GM18508 (cell line): ENCODE measurements around the gene UBA6.
"Not testable (repeated sequence)": the region's sequence is repeated elsewhere in the genome, so short reads cannot be mapped to it uniquely, and the experiment has no call there.

Experiments
- ATAC-seq: cut with Tn5 transposase; IDR thresholded peaks from one replicate; pipeline ENCODE4 v1.9.1; 2021; ENCODE audit warnings: moderate number of reproducible peaks; ENCODE audit not compliant: insufficient read depth, unreplicated experiment

UBA6 gene

GRCh38 chr4:67700738-67701516 is at the start of gene UBA6:
Gene UBA6 (minus strand): TSS chr4:67701155. CDS start chr4:67701119, 36 bp downstream.
- peak; percentile 95 for ATAC-seq

- no peak for ATAC-seq
Measured at GRCh38 chr4:67750691-67751090, 49.7 kb upstream of the UBA6 start.

GRCh38 chr4:67749286-67749685 is 48.3 kb upstream of the UBA6 start:
- no peak for ATAC-seq

- no peak for ATAC-seq
Measured at GRCh38 chr4:67746797-67747495, 46.0 kb upstream of the UBA6 start.

GRCh38 chr4:67744561-67745283 is 43.8 kb upstream of the UBA6 start:
- no peak for ATAC-seq

- ATAC-seq, result no peak
Measured at GRCh38 chr4:67743194-67743593, 42.2 kb upstream of the UBA6 start.

- ATAC-seq, result no peak
Measured at GRCh38 chr4:67736262-67736661, 35.3 kb upstream of the UBA6 start.

- ATAC-seq, result no peak
Measured at GRCh38 chr4:67735325-67735724, 34.4 kb upstream of the UBA6 start.

GRCh38 chr4:67730511-67730910 is 29.6 kb upstream of the UBA6 start:
- ATAC-seq, result not testable (repeated sequence)

GRCh38 chr4:67727124-67727850 is 26.3 kb upstream of the UBA6 start:
- ATAC-seq, result no peak

- no peak for ATAC-seq
Measured at GRCh38 chr4:67725981-67726380, 25.0 kb upstream of the UBA6 start.

- no peak for ATAC-seq
Measured at GRCh38 chr4:67725132-67725531, 24.2 kb upstream of the UBA6 start.

- no peak for ATAC-seq
Measured at GRCh38 chr4:67723949-67724348, 23.0 kb upstream of the UBA6 start.

GRCh38 chr4:67723341-67723740 is 22.4 kb upstream of the UBA6 start:
- ATAC-seq, result no peak

- no peak for ATAC-seq
Measured at GRCh38 chr4:67721770-67722597, 21.0 kb upstream of the UBA6 start.

GRCh38 chr4:67721315-67721769 is 20.4 kb upstream of the UBA6 start:
- no peak for ATAC-seq

- no peak for ATAC-seq
Measured at GRCh38 chr4:67719953-67720617, 19.1 kb upstream of the UBA6 start.

- ATAC-seq, result no peak
Measured at GRCh38 chr4:67718848-67719247, 17.9 kb upstream of the UBA6 start.

GRCh38 chr4:67717586-67717985 is 16.6 kb upstream of the UBA6 start:
- ATAC-seq, result no peak
